CD4-positive, alpha-beta T cell treated with Interleukin-6 at 100 ng/mL for 8 hours (primary cell): ENCODE measurements around the gene NOL9.
"Not testable (repeated sequence)": the region's sequence is repeated elsewhere in the genome, so short reads cannot be mapped to it uniquely, and the experiment has no call there.

Source experiments
- DNase-seq: peaks from one replicate; pipeline ENCODE4 v3.0.0-alpha.2; 2020; ENCODE audit warnings: mixed read lengths, low spot score

Gene NOL9

GRCh38 chr1:6554031-6554906, at the start of gene NOL9:
TSS of gene NOL9 (minus strand) at chr1:6554513. CDS start at chr1:6554502, 11 bp downstream.
- peak; percentile 94 for DNase-seq

DNA sequence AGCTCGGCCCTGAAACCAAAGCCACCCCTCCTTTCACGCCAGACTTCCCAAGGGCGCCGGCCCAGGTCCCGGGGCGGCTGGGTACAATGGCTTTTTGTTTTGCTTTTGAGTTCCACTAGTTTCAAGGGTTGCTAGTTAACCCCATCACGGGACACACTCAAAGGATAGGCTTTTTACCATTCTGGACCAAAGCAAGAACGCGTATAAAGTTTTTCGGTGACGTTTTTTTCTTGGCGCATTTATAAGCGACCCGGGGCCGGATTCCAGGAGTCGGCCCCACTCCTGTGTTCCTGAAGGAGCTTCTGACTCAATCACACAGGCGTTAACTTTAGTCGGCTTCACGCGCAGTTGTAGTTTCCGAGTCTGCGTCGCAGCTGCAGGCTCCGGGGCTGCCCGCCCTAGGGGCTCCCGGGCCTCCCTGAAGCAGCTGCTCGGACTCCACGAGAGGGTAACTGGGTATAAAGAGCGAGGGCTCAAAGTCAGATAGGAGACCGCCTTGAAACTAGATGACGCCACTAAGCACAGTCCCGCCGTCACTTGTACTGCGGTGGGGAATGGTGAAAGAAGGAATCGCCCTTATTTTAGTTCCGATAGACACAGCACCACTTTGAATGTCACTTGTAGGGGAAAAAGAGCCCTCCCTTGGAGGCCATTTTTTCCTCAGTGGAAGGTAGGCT, 49.1 kb upstream of the NOL9 start:
- peak; percentile 38 for DNase-seq

DNA sequence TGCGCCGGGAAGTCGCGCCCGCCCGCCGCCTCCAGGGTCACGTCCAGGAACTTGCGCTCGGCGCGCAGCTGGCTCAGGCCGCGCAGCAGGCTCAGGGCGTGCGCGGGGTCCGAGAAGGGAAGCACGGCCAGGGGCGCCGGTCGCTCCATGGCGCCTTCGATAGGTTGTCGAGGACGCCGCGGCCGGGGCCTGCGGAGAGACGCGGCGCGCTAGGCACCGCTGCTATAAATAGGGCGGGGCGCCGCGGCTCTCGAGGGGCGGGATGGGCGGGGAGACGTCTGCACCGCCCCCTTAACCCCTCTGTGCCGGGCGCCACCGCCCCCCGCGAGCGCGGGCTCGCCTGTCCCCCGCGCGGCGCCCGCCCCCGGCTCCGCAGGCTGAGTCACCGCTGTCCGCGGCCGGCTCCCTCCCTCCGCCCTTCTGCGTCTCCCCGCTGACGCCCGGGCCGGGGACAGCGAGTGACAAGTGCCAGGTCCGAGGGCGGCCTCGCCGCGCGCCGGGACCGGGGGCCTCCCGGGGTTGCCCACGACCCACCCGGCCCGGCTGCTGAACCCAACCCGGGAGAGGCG, 48.4 kb upstream of the NOL9 start, which contains the start of gene KLHL21:
Gene KLHL21, minus strand, starts transcription at position 201 of the 569 bp plus-strand sequence. Its CDS starts 52 bp downstream, at position 149.
- DNase-seq = peak; percentile 86

GRCh38 chr1:6601923-6602668, 47.8 kb upstream of the NOL9 start:
- no peak for DNase-seq

- DNase-seq = peak; percentile 81
Observed at GRCh38 chr1:6601049-6601922, 47.0 kb upstream of the NOL9 start.

GRCh38 chr1:6600410-6601048, 46.2 kb upstream of the NOL9 start:
- DNase-seq = no peak

GRCh38 chr1:6599991-6600390, 45.7 kb upstream of the NOL9 start:
- DNase-seq = not testable (repeated sequence)

- DNase-seq = peak; percentile 69
Observed at GRCh38 chr1:6599141-6599975, 45.0 kb upstream of the NOL9 start.

- DNase-seq = no peak
Observed at GRCh38 chr1:6597777-6598131, 43.4 kb upstream of the NOL9 start.

DNA sequence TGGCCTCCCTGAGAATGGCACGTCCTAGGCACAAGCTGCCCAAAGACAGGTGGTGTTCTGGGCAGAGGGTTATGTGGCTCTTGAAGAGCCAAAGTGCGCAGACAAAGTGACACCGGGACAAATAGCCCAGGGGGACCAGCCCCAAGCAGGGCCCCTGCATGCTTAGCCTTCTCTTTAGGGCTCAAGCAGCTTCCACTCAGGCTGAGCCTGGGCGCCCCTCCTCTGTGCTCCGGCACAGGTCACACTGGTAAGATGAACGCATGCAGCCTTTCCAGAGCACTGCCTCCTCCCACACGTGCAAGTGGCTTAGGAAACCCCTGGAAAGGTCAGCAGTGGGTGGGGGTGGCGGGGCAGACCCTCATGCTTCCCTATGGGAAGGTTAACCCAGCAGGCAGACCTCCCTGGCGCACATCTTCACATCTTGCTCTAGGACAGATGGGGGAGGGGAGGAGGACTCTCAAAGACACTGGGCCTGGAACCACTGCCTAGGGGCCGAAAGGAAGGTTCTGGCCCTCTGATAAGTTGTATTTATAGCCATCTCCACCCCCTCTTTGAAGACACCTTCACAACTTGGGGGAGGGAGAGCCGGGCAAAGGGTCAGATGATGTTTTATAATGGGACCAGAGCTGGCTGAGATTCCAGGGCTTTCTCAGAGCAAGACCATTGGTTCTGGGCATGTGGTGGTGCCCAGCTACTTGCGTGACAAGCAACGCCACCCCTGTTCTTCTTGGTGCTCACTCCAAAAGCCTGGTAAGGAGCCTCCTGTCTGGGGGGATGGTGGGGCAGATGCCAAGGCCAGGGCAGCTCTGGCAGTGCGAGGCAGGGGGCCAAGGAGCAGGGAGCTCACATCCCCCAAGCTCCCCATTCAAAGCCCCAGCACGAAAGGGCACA, 42.8 kb upstream of the NOL9 start:
- DNase-seq = no peak

GRCh38 chr1:6596351-6596750, 42.0 kb upstream of the NOL9 start:
- no peak for DNase-seq

GRCh38 chr1:6594977-6595740, 40.8 kb upstream of the NOL9 start:
- DNase-seq = no peak

DNA sequence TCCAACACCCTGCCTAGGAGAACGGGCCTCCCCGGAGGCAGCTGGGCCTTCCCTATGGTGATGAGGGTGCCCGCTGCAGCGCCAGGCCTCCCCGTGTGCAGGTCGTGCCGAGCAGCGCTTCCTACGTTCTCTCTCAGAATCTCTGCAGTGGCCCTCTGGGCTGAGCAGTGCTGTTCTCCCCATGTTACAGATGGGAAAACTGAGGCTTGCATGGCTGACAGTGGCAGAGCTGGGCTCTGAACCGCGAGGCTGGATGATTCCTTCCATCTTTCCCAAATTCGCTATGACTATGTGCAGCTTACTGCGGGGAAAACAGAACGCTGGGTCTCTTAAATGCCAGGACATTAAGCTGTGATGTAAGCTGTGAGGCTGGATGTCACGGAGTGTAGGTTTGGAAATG, 39.5 kb upstream of the NOL9 start:
- no peak for DNase-seq

GRCh38 chr1:6592865-6593593, 38.7 kb upstream of the NOL9 start:
- no peak for DNase-seq

GRCh38 chr1:6592441-6592840, 38.1 kb upstream of the NOL9 start:
- no peak for DNase-seq

- DNase-seq = no peak
Observed at GRCh38 chr1:6591644-6592043, 37.3 kb upstream of the NOL9 start.

GRCh38 chr1:6591222-6591621, 36.9 kb upstream of the NOL9 start:
- DNase-seq = no peak
